Activated CD8-positive, alpha-beta memory T cell treated with anti-CD3 and anti-CD28 coated beads, Interleukin-2, amount 50 U/mL, for 1 hour (primary cell): ENCODE results near the gene CD244.
"Not testable (repeated sequence)": the region's sequence is repeated elsewhere in the genome, so short reads cannot be mapped to it uniquely, and the experiment has no call there.

Experiments used
- DNase-seq: peaks from one replicate; pipeline ENCODE4 v3.0.0-alpha.2; 2020; ENCODE audit errors: extremely low read depth

CD244 gene

DNA sequence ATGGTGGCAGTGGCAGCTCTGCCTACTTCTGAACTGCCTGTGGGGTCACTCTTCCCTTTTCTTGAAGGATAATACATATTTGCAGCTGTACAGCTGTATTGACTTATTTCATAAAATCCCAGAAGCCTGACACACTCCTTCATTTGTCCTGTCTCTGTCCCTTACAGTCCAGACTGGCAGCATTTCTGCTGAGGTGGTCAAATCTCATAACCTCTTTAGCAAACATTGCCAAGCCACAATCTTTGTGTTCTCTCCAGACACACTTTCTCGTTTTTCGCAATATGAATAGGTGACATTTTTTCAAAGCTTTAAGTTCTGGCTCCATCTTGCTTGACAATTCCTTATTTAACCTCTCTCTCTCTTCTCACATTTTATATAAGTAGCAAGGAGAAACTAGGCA is 51.5 kb downstream of the CD244 start:
- no peak for DNase-seq

DNA sequence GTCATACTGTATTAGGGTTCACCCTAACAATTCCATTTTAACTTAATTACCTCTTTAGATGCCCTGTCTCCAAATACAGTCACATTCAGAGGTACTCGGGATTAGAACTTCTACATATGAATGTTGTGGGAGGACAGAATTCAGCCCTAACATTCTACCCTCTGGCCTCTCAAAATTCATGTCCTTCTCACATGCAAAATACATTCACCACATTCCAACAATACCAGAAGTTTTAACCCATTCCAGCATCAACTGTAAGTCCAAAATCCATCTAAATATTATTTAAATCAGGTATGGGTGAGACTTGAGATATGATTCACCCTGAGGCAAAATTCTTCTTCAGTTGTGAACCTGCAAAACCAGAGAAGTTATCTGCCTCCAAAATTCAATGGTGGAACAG is 52.2 kb downstream of the CD244 start:
- no peak for DNase-seq

DNA sequence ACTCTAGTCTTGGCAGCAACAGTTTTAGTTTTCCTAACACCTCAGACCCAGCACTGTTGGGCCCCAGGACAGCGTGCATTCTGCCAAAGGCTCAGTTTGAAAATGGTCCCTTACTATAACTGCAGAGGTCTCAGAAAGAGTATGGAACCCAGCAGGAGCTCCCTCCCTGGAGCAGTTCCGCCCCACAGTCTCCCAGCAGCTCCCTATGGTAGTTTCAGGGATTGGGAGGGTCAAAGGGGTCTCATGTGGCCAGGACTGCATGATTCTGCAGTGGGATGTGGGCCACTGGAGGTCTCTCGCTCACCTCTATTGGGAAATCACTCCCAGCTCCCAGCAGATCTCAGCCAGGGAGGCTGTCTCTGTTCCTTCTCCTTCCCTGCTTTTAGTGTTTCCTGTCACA is 54.4 kb downstream of the CD244 start:
- DNase-seq: no peak

GRCh38 chr1:160807738-160808137 is 54.9 kb downstream of the CD244 start:
- DNase-seq: no peak

- no peak for DNase-seq
Measured at GRCh38 chr1:160807247-160807646, 55.4 kb downstream of the CD244 start.

GRCh38 chr1:160806784-160807183 is 55.9 kb downstream of the CD244 start:
- DNase-seq: no peak

DNA sequence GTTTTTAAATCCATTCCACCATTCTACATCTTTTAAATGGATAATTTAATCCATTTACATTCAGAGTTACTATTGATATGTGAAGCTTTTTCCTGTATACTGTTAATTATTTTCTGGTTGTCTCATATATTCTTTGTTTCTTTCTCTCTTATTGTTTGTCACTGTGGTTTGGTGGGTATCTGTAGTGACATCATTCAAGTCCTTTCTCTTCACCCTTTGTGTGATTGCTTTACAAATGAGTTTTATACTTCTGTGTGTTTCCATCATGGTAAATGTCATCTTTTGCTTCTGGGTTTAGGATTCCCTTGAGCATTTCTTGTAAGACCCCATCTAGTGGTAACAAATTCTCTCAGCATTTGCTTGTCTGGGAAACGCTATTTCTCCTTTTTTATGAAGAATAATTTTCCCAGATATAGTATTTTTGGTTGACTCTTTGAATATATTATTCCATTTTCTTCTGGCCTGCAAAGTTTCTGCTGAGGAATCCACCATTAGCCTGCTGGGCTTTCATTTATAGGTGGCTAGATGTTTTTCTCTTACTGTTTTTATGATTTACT is 56.5 kb downstream of the CD244 start:
- no peak for DNase-seq

- DNase-seq: no peak
Measured at GRCh38 chr1:160801836-160802580, 60.7 kb downstream of the CD244 start.

DNA sequence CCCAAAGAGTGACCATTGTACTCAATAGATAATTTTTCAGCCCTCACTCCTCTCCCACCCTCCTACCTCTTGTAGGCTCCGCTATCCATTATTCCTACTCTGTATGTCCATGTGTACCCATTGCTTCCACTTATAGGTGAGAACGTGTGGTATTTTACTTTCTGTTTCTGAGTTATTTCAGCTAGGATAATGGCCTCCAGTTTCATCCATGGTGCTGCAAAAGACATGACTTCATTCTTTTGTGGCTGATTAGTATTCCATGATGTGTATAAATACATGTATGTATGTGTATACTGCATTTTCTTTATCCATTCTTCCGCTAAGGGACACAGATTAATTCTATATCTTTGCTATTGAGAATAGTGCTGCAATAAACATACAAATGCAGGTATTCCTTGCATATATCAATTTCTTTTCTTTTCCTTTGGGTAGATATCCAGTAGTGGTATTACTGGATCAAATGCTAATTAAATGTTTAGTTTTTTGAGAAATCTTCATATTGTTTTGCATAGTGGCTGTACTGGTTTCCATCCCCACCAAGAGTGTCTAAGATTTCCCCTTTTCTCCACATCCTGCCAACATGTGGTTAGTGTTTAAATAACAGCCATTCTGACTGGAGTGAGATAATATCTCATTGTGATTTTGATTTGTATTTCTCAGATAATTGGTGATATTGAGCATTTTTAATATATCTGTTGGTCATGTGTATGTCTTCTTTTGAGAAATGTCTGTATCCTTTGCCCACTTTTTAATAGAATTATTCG is 61.9 kb downstream of the CD244 start:
- no peak for DNase-seq

DNA sequence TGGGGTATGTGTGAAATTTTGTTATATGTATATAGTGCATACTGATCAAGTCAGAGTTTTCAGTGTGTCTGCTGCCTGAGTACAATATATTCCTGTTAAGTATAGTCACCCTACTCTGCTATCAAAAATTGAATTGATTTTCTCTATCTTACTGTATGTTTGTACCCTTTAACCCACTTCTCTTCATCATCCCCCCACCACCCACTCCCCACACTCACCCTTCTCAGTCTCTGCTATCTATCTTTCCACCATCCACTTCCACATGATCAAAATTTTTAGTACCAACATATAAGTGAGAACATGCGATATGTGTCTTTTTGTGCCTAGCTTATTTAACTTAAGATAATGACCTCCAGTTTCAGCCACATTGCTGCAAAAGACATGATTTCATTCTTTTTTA is 62.5 kb downstream of the CD244 start:
- DNase-seq: no peak

DNA sequence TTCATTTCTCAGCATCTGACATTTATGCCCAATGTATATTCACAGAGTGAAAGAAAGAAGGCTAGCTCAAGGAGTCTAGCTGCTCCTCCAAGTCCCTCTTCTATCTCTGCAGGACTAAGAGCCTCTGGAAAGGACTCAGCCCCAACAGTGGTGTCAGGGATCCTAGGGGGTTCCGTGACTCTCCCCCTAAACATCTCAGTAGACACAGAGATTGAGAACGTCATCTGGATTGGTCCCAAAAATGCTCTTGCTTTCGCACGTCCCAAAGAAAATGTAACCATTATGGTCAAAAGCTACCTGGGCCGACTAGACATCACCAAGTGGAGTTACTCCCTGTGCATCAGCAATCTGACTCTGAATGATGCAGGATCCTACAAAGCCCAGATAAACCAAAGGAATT is 63.0 kb downstream of the CD244 start:
- DNase-seq: no peak

- DNase-seq: no peak
Measured at GRCh38 chr1:160798439-160798838, 64.2 kb downstream of the CD244 start.

- DNase-seq: no peak
Measured at GRCh38 chr1:160797861-160798273, 64.8 kb downstream of the CD244 start.

DNA sequence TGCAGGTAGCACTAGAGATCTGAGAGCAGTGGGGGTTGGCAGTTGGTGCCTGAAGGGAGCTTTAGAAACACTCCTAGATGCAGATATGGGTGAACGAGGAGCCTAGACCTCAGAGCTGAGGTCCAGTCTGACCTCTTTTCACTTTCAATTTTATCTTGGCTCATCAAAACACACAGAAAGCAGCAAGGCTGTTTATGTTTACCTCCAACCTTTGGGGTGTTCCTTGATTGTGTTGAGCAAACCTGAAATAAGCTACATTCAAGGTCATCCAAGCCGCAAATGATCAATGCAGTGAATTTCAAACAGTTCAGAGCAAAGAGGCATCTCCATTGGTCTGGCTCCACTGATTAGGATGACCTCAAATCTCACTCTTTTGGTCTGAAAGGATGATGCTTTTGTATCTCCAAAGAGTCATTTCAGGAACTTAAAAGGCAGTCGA is 65.4 kb downstream of the CD244 start:
- no peak for DNase-seq

GRCh38 chr1:160795951-160796383 is 66.7 kb downstream of the CD244 start, which contains the start of gene LY9:
LY9 (plus strand) TSS chr1:160796174; CDS start chr1:160796188, 14 bp downstream.
- DNase-seq: peak; percentile 84

DNA sequence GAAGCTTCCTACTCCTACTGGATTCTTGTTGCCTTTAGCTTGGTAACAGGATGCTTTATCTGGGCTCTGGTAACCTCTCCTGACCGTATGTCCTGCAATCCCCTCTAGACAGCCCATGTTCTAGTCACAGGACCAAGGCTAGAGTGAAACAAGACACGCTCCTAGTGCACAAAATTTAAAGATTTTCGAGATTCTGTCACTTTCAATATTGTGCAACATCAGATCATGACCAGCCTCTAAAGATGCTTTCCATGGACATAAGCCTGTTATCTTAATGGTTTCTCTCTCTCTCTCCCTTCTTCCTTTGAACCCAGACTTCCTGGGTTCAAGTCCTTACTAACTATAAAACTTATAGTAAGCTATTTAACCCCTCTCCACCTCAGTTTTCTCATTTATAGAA is 68.3 kb downstream of the CD244 start:
- DNase-seq: no peak

DNA sequence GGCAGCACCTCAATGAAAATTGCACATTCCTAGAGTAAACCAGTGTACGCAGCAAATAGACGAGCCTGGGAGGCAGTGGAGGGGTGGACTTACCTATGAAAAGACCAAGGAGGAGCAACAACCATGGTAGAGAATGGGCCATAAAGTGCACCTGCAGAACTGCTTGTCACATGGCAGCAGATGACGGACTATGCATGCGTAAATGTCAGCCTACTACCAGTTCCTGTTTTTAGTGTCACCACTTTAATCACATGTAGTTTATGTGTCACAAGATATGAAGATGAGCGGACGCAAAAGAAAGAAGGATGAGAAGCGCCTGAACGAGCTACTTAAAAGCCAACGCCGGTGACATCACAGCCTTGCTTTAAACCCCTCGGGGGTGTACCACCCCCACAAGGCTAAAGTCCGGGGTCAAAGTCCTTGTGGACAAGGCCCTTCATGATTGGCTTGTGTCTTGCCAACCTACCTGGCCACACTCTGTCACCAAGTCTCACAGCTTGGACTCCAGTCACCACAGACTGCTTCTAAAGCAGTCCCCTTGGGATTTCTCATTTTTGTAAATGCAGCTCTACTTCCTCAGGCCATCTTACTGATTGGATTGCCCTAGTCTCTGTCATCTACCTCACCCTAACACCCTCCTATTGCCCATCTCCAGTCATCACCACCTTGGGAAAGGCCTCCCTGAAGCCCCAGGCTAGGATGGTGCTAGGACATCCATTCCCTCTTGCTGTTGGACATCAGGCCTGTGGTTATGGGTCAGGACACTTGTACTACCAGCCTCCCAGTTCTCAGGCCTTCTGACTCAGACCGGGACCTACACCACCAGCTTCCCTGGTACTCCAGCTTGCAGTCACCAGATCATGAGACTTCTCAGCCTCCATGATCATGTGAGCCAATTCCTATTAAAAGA is 72.7 kb downstream of the CD244 start:
- DNase-seq: no peak

GRCh38 chr1:160789051-160789701 is 73.5 kb downstream of the CD244 start:
- DNase-seq: no peak

- not testable (repeated sequence) for DNase-seq
Measured at GRCh38 chr1:160782988-160783765, 79.5 kb downstream of the CD244 start.

- DNase-seq: no peak
Measured at GRCh38 chr1:160781914-160782689, 80.6 kb downstream of the CD244 start.
